Measurements from ENCODE around the gene TENT5A. TPM values are rescaled to one million over a fixed set of nuclear protein-coding genes. Genes with fewer than 3 reads are reported as not detected.

TENT5A gene
- total RNA-seq, 1 experiment from 2014 or later = 2.5 TPM

GRCh38 chr6:81725127-81725526, 27.4 kb downstream of the TENT5A start:
- TF ChIP-seq CTCF (IDR thresholded peaks at IDR 0.05; ENCODE audit: unreplicated experiment) = no peak
- CTCF ChIA-PET = no interaction called here

GRCh38 chr6:81722506-81723223, 29.8 kb downstream of the TENT5A start:
- Mint-ChIP-seq H3K27me3 (ENCODE audit: insufficient read depth, unreplicated experiment) (no peaks in the 10 kb centered on the region), H3K9me3 (ENCODE audit: unreplicated experiment) (no peaks in the 10 kb centered on the region), H3K36me3 (ENCODE audit: insufficient read depth, unreplicated experiment) (no peaks in the 10 kb centered on the region), H3K27ac (ENCODE audit: low read depth, unreplicated experiment) (no peak overlapping the region), H3K4me3 (ENCODE audit: unreplicated experiment) (no peak overlapping the region), H3K4me1 (ENCODE audit: insufficient read depth, unreplicated experiment) (no peaks in the 10 kb centered on the region)
- intact Hi-C loops (cut with micrococcal nuclease) = no loop called here
- BruUV-seq (replicated peaks) = no TSS peak
- ChIA-PET CTCF (interaction anchor here (0.5 kb wide), 1 partner anchor 22 kb away, joined by 3 read pairs; no protein-coding TSS in a partner anchor), POLR2A (no interaction called here)
- no peak for DNase-seq (ENCODE audit: unreplicated experiment)
- no peak for TF ChIP-seq CTCF (IDR thresholded peaks at IDR 0.05; ENCODE audit: unreplicated experiment)

More at GRCh38 chr6:81725127-81725526, 27.4 kb downstream of the TENT5A start:
- intact Hi-C loops (cut with micrococcal nuclease) = no loop called here
- no peaks in the 10 kb centered on the region for H3K36me3 Mint-ChIP-seq (ENCODE audit: insufficient read depth, unreplicated experiment)
- DNase-seq (ENCODE audit: unreplicated experiment) = no peak
- BruUV-seq (replicated peaks) = no TSS peak
- POLR2A ChIA-PET = no interaction called here
- H3K9me3 Mint-ChIP-seq (ENCODE audit: unreplicated experiment) = no peaks in the 10 kb centered on the region
- H3K27me3 Mint-ChIP-seq (ENCODE audit: insufficient read depth, unreplicated experiment) = no peaks in the 10 kb centered on the region
- H3K4me3 Mint-ChIP-seq (ENCODE audit: unreplicated experiment) = no peak overlapping the region
- H3K4me1 Mint-ChIP-seq (ENCODE audit: insufficient read depth, unreplicated experiment) = no peaks in the 10 kb centered on the region
- H3K27ac Mint-ChIP-seq (ENCODE audit: low read depth, unreplicated experiment) = no peak overlapping the region

GRCh38 chr6:81720427-81720826, 32.1 kb downstream of the TENT5A start:
- no peaks in the 10 kb centered on the region for H3K27me3 Mint-ChIP-seq (ENCODE audit: insufficient read depth, unreplicated experiment)
- H3K27ac Mint-ChIP-seq (ENCODE audit: low read depth, unreplicated experiment) = no peak overlapping the region
- BruUV-seq (replicated peaks) = no TSS peak
- H3K36me3 Mint-ChIP-seq (ENCODE audit: insufficient read depth, unreplicated experiment) = no peaks in the 10 kb centered on the region
- POLR2A ChIA-PET = no interaction called here
- H3K4me1 Mint-ChIP-seq (ENCODE audit: insufficient read depth, unreplicated experiment) = no peaks in the 10 kb centered on the region
- no peak for TF ChIP-seq CTCF (IDR thresholded peaks at IDR 0.05; ENCODE audit: unreplicated experiment)
- H3K4me3 Mint-ChIP-seq (ENCODE audit: unreplicated experiment) = no peak overlapping the region
- no peak for DNase-seq (ENCODE audit: unreplicated experiment)
- CTCF ChIA-PET = no interaction called here
- H3K9me3 Mint-ChIP-seq (ENCODE audit: unreplicated experiment) = no peaks in the 10 kb centered on the region
- intact Hi-C loops (cut with micrococcal nuclease) = no loop called here

GRCh38 chr6:81718126-81718525, 34.4 kb downstream of the TENT5A start:
- Mint-ChIP-seq H3K27me3 (ENCODE audit: insufficient read depth, unreplicated experiment) (no peaks in the 10 kb centered on the region), H3K4me1 (ENCODE audit: insufficient read depth, unreplicated experiment) (no peaks in the 10 kb centered on the region), H3K4me3 (ENCODE audit: unreplicated experiment) (no peak overlapping the region), H3K27ac (ENCODE audit: low read depth, unreplicated experiment) (no peak overlapping the region), H3K36me3 (ENCODE audit: insufficient read depth, unreplicated experiment) (no peaks in the 10 kb centered on the region), H3K9me3 (ENCODE audit: unreplicated experiment) (no peaks in the 10 kb centered on the region)
- no peak for TF ChIP-seq CTCF (IDR thresholded peaks at IDR 0.05; ENCODE audit: unreplicated experiment)
- ChIA-PET POLR2A (no interaction called here), CTCF (no interaction called here)
- no peak for DNase-seq (ENCODE audit: unreplicated experiment)
- no TSS peak for BruUV-seq (replicated peaks)
- intact Hi-C loops (cut with micrococcal nuclease) = no loop called here
